GM19324 (cell line): ENCODE measurements around the gene SLC39A13.

Experiments used
- ATAC-seq: cut with Tn5 transposase; IDR thresholded peaks from one replicate; pipeline ENCODE4 v1.9.1; 2021; ENCODE audit warnings: mild to moderate bottlenecking, moderate library complexity; ENCODE audit not compliant: unreplicated experiment, low FRiP score

SLC39A13 gene

DNA sequence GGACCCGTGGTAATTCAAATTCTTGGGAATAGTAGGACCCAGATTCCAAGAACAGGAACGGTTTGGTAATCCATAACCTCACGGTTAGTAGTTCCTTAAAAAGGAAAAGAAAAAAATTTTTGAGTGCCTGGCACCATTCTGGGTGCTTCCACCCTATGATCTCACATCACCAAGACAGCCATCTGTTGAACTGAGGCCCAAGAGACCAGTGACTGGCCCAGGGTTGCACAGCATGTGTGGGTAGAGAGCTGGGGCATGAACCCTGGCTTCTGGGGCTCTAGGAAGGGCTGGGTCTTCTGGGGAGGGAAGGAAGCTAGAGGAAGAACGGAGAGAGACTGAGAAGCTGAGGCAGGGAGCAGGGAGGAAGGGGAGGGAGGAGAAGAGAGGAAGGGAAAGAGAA, 25.3 kb upstream of the SLC39A13 start:
- ATAC-seq: no peak

DNA sequence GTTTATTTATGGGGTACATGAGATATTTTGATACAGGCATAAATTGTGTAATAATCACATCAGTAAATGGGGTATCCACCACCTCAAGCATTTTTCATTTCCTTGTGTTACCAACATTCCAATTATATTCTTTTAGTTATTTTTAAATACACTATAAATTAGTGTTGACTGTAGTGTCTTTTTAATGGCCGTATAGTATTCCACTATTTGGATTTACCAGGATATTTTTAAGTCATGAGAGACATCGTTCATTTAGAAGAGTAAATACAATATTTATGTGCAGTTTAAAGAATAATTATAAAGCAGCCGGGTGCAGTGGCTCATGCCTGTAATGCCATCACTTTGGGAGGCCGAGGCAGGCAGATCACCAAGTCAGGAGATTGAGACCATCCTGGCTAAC, 23.9 kb upstream of the SLC39A13 start:
- no peak for ATAC-seq

DNA sequence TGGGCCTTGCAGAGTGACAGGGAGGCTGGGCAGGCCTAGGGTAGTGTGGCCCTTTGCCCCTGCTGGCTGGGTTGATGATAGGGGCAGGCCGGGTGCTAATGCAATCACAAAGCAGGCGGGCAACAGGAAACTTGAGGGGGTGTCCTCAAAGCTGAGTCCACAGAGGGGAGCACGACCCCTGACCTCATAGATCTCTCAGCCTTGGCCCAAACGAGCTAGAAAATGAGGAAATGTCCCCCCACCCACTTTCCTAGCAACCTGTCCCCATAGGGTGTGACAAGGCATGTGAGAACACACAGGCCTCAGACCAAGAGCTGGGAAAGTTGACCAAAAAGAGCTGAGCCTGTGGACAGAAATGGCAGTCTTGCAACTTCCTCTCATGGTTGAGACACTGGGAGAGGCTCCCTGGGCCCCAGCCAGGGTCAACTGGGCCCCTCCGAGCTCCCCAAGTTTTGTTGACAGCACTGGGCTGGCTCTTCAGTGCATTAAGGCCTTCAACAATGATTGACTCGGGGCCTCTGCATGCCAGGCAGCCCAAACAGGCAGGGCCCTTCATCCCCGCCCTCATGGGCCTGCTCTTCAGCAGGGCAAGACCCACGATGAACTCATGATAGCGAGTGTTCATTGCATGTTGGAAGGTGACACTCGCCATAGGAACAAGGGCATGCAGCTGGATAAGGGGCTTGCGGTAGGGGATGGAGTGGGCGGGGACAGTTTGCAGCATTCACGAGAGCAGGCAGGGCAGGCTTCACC, 20.3 kb upstream of the SLC39A13 start:
- ATAC-seq: no peak

DNA sequence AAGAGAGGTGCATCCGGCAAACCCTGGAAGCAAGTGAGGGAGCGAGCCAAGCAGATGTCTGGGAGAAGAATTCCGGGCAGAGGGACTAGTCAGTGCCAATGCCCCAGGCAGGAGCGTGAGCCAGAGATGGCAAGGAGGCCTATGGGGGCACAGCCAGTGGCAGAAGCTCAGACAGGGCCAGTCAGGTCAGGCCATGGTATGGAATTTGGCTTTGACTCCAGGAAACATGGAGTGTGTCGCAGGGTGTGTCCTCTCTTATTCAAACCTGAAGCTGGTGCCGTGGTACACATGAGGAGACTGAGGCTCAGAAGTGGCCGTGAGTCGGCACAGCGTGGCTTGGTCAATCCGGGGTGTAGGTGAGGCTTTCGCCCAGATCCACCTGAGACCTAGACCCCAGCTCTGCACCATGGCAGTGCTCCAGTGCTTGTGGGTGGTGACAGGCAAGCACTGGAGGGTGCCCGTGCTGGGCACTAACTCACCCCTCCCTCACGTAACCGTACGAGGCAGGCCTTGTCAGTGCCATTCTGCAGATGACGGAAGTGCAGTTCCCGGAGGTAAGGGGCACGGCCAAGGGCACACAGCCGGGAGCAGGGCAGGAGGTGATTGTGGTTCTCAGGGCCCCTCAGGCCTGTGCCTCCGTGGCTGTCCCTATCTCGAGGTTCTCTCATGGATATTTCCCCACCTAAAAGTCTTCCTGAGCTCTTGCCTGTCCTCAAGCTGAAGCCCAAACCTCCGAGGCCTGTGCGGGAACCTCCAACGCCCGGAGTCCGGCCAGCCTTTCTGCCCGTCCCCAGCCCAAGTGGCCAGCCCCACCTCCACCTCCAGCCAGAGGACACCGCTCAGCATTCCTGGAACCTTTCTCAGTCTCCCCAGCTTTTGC, 19.5 kb upstream of the SLC39A13 start:
- ATAC-seq: no peak

DNA sequence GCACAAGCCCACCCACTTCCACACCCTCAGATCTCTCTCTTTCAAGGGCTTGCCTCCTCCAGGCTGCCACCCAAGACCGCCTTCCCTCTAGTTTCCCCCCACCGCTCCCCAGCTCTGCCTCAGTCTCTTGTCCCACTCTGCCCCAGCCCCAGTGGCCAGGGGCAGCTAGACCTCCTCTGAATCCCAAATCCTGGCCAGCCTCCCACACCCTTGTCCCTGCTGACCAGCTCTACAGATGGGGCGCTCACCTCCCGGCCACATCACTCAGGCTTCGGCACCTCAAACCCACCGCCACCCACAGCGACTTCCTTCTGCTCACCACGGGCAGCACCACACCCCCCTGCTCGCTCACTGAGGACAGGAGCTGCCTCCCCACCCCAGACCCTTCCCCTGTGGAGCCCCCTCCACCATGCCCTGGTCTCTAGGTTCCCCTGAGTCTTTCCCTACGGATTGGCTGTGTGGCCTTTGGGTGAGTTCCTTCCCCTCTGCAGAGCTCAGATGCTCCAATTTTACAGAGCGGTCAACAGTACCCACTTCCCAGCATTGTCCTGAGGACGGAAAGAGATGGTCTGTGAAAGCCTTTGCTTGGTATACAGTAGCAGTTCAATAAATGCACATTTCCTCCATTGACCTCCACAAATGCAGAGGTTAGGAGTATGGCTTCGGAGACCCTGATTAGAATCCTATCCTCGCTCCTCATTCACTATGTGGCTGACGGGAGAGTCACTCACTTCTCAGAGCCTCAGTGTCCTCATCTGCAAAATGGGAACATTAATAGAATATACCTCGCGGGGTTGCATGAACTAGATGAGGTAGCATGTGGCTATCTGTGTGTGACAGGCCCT, 18.6 kb upstream of the SLC39A13 start:
- no peak for ATAC-seq

DNA sequence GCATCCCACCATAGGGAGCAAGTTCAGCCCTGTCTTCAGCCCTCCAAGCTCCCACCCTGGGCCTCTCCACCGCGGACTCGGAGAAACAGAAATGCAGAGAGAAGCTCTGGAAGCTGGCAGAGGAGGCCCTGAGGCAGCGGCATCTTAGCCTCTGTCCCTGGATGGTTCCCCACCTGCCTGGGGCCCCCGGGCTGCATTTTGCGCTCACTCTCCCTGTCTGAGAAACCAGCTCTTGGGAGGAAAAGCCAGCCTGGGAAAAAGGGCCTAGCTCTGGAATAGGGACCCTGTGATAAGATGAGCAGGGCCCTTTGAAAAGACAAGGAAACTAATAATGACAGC, 18.0 kb upstream of the SLC39A13 start:
- ATAC-seq: no peak

DNA sequence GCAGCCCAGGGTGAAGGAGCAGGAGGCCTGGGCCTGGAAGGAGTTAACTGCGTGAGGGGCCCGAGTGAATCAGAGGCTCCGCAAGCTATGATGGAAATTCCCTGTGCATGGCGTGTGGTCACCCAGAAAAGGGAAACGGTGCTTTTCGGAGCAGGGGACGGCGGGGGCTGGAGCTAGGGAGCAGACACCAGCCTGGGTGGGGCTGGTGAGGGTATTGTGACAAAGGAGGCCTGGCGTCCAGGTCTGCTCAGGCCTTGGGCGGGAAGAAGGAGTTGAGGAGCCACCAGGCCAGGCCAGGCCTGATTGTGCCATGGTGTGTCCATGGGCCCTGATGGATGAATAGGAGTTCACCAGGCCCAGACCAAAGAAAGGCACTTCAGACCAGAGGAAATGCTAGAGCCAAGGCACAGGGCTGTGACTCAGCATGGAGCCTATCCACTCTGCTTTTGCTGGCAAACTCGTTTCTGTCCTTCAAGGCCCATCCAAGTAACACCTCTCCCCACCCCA, 17.3 kb upstream of the SLC39A13 start:
- no peak for ATAC-seq

DNA sequence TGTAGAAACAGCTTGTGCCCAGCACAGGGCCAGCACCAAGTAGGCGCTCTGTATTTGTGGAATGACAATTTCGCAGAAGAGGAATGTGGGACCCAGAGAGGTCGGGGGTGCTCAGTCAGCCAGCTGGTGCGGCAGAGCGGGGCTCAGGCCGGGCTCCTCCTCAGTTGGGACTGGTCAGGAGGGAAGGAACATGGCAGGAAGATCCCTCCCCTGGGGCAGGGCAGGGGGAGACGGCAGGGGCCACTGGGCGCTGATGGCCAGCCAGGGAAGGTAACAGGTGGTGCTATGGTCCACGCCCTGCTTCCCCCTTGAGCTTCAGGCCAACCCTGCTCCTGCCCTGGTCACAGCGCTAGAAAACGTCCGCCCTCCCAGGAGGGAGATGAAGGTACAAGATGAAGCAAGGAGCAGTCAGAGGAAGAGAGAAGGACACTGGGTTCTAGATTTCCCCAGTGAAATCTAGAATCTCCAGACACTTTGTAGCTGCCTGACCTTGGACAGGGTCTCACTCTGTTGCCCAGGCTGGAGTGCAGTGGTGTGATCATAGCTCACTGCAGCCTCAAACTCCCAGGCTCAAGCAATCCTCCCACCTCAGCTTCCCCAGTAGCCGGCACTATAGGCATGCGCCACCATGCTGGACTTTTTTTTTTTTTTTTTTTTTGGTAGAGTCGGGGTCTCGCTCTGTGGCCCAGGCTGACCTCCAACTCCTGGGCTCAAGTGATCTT, 16.5 kb upstream of the SLC39A13 start:
- ATAC-seq: no peak

DNA sequence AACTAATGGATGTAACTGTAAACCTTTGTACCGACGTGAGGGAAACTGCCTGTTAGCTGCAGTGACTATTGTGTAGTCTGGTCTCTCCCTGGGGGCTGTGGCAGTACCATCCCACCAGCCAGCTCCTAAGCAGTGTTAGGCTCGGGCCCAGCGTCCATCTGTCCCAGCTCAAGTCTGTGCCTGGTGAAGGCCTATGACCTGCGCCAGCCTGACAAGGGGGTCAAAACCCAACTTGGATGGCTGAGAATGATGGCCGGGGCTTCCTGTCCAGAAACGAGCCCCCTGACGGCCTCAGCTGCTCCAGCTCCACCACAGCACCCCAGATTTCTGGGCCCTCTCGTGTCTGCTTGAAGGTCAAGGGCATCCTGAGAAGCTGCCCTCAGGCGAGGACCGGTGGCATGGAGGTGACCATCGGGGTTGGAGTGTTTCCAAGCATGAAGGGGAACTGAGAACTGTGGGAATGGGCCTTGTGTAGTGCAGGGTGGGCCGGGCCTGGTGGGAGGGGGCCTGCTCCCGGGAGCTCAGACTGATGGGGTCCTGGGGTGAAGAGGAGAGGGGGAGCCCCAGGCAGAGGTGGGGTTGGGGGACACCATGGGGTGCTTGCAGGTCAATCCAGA, 15.7 kb upstream of the SLC39A13 start:
- no peak for ATAC-seq

DNA sequence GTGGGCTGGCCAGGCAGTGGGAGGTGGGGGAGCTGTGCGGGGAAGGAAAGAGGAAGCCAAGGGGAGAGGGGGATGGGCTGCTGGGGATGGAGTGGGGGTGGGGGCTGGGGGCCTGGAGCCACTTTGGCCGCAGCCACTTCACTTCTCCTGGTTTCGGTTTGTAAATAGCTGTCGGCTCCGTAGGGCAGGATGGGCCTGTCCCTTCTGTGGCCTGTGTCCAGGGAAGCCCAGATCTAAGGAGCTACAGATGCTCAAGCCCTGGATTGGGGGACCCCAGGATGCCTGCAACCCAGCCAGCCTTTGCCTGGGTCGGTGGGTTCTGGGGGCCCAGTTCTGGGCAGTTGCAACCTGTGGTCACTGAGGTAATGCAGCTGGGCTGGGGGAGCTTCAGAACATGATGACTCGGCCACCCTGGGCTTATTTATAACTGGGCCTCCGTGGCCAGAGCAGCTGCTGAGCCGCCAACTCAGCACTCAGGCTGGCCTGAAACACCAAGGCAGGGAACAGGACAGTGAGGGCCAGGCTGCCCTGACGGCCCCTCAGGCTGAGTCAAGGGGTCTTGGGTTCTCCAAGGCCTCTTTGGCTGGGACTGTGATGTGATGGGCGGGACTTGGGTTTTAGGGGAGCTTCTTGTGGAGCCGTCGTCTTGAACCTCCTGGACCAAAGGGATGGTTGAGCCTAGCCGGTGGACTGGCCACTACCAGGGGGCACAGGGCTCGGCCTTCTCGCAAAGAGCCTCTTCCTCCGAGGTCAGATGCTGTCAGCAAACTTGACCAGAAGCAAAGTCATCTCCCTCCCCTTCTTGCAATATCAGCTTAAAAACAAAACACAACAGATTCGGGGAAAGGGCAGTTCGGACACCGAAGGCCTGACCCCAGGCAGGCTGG, 15.0 kb upstream of the SLC39A13 start:
- no peak for ATAC-seq

DNA sequence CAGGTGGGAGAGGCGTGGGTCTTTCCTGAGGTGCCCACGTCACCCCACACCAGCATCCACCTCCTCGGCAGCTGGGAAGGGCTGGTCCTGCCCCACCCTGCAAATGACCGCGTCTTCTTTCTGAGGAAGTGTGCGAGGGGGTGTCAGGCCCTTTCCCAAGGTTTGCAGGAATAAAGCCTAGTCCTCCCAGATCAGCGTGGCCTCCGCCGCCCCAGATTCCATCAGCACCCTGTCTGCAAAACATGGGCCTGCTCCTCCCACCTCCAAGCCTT, 14.4 kb upstream of the SLC39A13 start:
- ATAC-seq: no peak

DNA sequence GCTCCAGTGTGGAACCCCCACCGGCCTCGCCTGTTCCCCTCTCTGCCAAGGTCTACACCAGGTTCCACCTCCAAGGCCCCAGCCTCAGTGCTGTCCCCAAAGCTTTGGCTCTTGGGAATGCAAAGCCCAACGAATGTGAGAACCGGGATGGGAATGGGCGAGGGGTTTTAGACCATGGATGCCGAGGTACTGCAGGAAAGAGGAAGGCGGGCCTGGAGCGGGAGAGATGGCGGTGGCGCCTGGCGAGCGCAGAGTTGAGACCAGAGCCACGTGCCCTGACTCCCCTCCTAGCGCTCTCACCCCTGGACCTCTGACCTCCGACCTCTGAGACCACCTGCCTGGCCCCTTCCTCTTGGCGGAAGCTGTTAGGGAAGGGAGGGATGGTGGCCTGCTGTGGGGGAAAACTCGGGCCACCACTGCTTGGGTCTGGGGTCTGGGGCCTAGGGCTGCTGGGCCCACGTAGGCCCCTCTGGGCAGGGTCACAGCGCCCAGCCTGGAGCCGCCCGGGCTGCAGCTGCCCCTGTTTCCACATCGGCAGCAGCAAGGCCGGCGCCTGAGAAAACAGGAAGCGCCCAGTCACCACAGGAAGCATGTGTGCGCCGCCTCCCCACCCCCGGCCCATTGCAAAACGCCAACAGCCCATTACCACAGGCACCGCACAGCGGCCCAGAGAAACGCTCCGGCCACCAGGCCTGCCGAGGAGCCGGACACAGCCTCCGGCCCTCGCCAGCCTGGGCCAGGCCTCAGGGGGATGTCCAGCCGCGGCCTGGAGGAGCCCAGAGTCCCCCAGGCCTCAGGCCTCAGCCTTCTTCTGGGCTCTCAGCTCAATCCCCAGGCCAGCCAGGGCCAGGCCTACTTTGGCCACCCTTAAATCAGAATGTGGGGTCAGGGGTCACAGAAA, 13.8 kb upstream of the SLC39A13 start:
- ATAC-seq: no peak

DNA sequence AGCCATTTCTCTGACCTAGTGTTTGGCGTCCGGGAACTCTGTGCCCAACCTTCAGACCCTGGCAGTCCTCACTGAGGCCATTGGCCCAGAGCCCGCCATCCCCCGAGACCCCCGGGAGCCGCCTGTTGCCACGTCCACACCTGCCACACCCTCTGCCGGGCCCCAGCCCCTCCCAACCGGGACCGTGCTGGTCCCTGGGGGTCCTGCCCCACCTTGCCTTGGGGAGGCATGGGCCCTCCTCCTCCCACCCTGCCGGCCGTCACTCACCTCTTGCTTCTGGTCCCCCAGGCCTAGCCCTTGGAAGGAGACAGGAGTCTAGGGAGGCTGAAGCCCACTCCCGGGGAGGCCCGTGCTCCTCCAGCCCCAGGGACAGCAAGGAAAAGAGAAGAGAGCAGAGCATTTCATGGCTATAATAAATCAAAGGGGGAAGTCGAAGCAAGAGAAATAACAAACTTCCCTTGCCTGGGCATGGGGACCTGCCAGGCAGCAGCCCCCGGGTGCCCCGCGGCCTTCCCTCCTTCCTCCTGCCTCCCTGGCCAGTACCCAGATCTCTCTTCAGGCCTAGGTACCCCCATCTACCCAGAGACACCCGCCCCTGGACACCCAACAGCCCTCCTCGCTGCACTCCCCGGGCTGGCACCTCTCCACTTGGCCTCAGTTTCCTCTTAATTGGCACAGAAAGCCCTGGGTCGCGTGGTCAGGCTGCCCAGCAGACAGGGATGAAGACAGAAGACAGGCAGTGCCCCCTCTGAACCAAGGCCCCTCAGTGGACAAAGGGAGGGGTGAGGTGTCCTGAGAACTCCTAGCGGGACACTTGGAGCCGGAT, 13.0 kb upstream of the SLC39A13 start:
- ATAC-seq: no peak

DNA sequence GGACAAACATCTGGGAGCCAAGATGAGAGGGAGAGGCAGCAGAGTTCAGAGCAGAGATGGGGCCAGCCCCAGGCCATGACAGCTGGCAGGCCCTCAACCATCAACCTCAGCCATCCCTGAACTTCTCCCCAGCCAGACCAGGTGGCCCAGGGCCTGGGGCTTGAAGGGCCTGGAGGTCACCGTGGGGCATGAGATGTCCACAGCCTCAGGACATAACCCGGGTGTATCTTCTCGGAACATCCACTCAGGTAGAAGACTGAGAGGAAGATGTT, 12.4 kb upstream of the SLC39A13 start:
- no peak for ATAC-seq

DNA sequence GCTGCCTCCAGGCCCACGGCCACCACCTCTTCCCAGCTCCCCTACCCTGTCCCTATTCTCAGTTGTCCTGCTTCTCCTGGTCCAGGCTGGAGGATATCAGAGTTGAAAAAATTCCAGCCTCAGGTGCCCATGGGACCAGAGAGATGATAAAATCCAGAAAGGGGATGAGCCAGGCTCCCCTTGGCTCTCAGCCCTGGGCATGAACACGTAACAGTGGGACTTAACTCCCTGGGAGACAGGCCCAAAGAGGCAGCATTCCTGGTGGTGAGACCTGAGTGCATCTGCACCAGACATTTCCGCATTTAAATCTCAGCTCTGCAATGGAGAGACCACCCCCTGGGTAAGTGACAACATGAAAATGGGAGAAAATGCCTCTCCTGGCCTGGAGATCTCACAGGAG, 10.4 kb upstream of the SLC39A13 start:
- no peak for ATAC-seq

DNA sequence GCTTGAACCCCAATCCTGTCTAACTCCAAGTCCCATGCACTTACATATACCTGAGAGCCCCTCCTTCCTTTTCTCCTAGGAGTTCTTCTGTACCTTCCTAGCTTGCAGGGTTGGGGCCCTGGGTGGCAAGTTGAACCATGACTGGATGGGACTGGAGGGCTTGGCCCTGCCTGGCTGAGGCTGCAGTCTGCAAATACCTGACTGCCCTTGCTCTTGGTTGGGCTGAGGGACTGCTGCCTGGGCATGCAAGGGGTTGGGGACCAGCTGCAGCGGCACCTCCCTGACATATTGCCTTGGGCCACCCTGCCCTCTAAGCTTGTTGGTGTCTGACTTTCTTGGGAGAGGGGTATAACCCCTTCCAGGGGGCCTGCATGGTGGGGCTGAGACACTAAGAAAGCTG, 9.8 kb upstream of the SLC39A13 start:
- ATAC-seq: no peak
